Measurements from ENCODE around the gene FAM216B. TPM values are rescaled to one million over a fixed set of nuclear protein-coding genes. Genes with fewer than 3 reads are reported as not detected.

FAM216B gene
- total and polyA plus RNA-seq, 2 experiments from 2014 or later, result 0.06 TPM; not detected in 1

DNA sequence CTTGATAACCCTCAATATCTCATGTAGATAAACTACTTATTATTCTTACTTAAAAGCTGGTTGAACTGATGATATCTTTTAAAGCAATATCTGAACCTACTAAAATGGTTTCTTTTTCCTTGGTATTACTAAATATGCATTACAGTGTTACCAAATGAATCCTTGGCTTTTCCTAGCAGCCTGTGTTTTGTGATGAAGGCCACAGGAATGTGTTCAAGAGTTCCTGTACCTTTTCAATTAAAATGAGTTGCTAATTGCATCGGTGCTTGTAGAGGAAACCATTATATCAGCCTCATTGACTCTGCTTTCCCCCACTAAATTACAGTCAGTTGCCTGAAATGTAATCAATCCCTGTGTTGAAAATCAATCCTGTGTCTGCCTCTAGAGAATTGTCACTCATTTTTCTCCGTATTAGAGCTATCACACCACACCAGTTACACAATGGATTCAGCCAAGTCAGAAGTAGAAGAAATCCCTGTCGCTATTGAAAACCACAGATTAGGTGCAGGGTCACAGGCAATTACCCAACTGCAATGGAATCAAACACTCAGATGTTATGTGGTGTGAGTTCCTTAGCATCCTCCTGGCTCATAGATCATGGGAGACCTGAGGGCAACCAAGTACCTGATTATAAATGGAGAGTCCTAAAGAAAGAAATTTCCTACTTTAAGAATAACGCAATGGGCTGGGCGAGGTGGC lies 13.3 kb downstream of the FAM216B start (continued):
- TF ChIP-seq, protein P1, sequence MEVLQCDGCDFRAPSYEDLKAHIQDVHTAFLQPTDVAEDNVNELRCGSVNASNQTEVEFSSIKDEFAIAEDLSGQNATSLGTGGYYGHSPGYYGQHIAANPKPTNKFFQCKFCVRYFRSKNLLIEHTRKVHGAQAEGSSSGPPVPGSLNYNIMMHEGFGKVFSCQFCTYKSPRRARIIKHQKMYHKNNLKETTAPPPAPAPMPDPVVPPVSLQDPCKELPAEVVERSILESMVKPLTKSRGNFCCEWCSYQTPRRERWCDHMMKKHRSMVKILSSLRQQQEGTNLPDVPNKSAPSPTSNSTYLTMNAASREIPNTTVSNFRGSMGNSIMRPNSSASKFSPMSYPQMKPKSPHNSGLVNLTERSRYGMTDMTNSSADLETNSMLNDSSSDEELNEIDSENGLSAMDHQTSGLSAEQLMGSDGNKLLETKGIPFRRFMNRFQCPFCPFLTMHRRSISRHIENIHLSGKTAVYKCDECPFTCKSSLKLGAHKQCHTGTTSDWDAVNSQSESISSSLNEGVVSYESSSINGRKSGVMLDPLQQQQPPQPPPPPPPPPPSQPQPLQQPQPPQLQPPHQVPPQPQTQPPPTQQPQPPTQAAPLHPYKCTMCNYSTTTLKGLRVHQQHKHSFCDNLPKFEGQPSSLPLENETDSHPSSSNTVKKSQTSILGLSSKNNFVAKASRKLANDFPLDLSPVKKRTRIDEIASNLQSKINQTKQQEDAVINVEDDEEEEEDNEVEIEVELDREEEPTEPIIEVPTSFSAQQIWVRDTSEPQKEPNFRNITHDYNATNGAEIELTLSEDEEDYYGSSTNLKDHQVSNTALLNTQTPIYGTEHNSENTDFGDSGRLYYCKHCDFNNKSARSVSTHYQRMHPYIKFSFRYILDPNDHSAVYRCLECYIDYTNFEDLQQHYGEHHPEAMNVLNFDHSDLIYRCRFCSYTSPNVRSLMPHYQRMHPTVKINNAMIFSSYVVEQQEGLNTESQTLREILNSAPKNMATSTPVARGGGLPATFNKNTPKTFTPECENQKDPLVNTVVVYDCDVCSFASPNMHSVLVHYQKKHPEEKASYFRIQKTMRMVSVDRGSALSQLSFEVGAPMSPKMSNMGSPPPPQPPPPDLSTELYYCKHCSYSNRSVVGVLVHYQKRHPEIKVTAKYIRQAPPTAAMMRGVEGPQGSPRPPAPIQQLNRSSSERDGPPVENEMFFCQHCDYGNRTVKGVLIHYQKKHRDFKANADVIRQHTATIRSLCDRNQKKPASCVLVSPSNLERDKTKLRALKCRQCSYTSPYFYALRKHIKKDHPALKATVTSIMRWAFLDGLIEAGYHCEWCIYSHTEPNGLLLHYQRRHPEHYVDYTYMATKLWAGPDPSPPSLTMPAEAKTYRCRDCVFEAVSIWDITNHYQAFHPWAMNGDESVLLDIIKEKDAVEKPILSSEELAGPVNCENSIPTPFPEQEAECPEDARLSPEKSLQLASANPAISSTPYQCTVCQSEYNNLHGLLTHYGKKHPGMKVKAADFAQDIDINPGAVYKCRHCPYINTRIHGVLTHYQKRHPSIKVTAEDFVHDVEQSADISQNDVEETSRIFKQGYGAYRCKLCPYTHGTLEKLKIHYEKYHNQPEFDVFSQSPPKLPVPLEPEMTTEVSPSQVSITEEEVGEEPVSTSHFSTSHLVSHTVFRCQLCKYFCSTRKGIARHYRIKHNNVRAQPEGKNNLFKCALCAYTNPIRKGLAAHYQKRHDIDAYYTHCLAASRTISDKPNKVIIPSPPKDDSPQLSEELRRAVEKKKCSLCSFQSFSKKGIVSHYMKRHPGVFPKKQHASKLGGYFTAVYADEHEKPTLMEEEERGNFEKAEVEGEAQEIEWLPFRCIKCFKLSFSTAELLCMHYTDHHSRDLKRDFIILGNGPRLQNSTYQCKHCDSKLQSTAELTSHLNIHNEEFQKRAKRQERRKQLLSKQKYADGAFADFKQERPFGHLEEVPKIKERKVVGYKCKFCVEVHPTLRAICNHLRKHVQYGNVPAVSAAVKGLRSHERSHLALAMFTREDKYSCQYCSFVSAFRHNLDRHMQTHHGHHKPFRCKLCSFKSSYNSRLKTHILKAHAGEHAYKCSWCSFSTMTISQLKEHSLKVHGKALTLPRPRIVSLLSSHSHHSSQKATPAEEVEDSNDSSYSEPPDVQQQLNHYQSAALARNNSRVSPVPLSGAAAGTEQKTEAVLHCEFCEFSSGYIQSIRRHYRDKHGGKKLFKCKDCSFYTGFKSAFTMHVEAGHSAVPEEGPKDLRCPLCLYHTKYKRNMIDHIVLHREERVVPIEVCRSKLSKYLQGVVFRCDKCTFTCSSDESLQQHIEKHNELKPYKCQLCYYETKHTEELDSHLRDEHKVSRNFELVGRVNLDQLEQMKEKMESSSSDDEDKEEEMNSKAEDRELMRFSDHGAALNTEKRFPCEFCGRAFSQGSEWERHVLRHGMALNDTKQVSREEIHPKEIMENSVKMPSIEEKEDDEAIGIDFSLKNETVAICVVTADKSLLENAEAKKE (CRISPR knock-in tag; IDR thresholded peaks at IDR 0.05), result no peak

DNA sequence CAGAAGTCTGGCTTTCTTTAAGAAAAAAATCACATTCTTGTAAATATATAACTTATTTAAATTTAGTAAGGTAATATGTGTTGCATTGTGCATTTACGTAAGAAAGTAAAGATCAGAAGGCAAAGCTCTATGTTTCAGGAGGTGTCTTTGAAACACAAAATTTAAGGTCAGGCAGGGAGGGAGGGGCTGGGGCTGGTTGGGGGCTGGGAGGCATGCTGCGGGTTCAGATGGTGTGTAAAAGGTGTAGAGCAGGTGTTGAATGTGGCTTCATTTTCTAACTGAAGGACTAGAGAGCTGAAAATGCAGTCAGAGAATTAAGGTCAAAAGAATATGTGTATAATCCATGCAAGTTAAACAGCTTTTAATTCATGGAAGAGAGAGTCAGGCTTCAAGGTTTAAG lies 14.3 kb downstream of the FAM216B start:
- Histone ChIP-seq H3K27me3 (ENCODE audit: insufficient read depth) (no peaks in the 10 kb centered on the region), H3K79me2 (replicated peaks; ENCODE audit: insufficient read depth) (no peaks in the 10 kb centered on the region), H3K4me2 (no peak overlapping the region), H2AFZ (no peak overlapping the region), H3F3A (replicated peaks; ENCODE audit: low read depth) (no peaks in the 10 kb centered on the region), H3K27ac (ENCODE audit: low read depth) (no peak overlapping the region), H3K4me3 (no peak overlapping the region), H3K9me2 (ENCODE audit: insufficient read depth) (no peaks in the 10 kb centered on the region), H3K4me1 (ENCODE audit: insufficient read depth) (peaks cover 25% of the 10 kb centered on the region), H3K36me3 (ENCODE audit: insufficient read depth) (no peaks in the 10 kb centered on the region), H4K20me1 (replicated peaks; ENCODE audit: insufficient read depth) (no peaks in the 10 kb centered on the region)
- H3K9me3 Mint-ChIP-seq, result 0 out of 3 replicates have a peak, but pooled peaks cover 3% of the 10 kb centered on the region
- peaks cover 19% of the 10 kb centered on the region for H3K4me1 Mint-ChIP-seq
- H3K27ac Mint-ChIP-seq, result no peak overlapping the region
- H3K27me3 Mint-ChIP-seq (ENCODE audit: insufficient read depth, low read depth, poor library complexity), result peaks cover 7% of the 10 kb centered on the region
- ATAC-seq, result no peak
- H3K36me3 Mint-ChIP-seq (ENCODE audit: low read depth), result no peaks in the 10 kb centered on the region; the same call in 2 of the 3 replicates
- no peak overlapping the region for H3K4me3 Mint-ChIP-seq
- no peak for TF ChIP-seq STAT1 (IDR thresholded peaks at IDR 0.05; ENCODE audit: unreplicated experiment)
- no peak for TF ChIP-seq EZH2phosphoT487 (IDR thresholded peaks at IDR 0.05; ENCODE audit: unreplicated experiment)
- no peak for TF ChIP-seq POLR2AphosphoS5 (IDR thresholded peaks at IDR 0.05; ENCODE audit: low read depth)
- TF ChIP-seq CTCF (conservative IDR thresholded peaks at IDR 0.05; ENCODE audit: low read depth in 2 of 2), result no peak
- TF ChIP-seq, protein P2, sequence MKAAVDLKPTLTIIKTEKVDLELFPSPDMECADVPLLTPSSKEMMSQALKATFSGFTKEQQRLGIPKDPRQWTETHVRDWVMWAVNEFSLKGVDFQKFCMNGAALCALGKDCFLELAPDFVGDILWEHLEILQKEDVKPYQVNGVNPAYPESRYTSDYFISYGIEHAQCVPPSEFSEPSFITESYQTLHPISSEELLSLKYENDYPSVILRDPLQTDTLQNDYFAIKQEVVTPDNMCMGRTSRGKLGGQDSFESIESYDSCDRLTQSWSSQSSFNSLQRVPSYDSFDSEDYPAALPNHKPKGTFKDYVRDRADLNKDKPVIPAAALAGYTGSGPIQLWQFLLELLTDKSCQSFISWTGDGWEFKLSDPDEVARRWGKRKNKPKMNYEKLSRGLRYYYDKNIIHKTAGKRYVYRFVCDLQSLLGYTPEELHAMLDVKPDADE (IDR thresholded peaks at IDR 0.05), result no peak
- no peak for TF ChIP-seq CREB1 (CRISPR knock-in tag; IDR thresholded peaks at IDR 0.05; ENCODE audit: low read depth)
- TF ChIP-seq EZH2 (IDR thresholded peaks at IDR 0.05; ENCODE audit: low read depth, unreplicated experiment), result no peak
- no peak for DNase-seq (ENCODE audit: low spot score)

Measured in GM23338 (cell line).